K562 (cell line): Measurements from ENCODE around the gene PODNL1. TPM values are rescaled to one million over a fixed set of nuclear protein-coding genes. Genes with fewer than 3 reads are reported as not detected.

Experiments
- BHLHE40 ChIP-seq: IDR thresholded peaks from 2 replicates; pipeline ENCODE4 v1.6.1; 2011; ENCODE audit warnings: low read length, improper control_type of control experiment
- C11orf30 ChIP-seq: fragments of 450-650 bp; IDR thresholded peaks from 2 replicates; pipeline ENCODE4 v1.6.1; 2016; ENCODE audit warnings: low read depth, mild to moderate bottlenecking
- CBFA2T3 ChIP-seq: fragments of 450-650 bp; IDR thresholded peaks from 2 replicates; pipeline ENCODE4 v1.6.1; 2017
- CBX8 ChIP-seq: fragments of 200-600 bp; sonication (generic); IDR thresholded peaks from 2 replicates; pipeline ENCODE4 v1.6.1; 2012; ENCODE audit warnings: borderline replicate concordance, mixed run types, low read depth, mild to moderate bottlenecking, moderate library complexity, mixed read lengths, low read length, control low read depth, inconsistent platforms; ENCODE audit not compliant: poor library complexity, severe bottlenecking; ENCODE audit errors: extremely low read depth
- CHD4 ChIP-seq: fragments of 200-600 bp; sonication (generic); IDR thresholded peaks from 3 replicates; pipeline ENCODE4 v1.6.1; 2012; ENCODE audit warnings: low read depth, mild to moderate bottlenecking, mixed read lengths, low read length, inconsistent platforms; ENCODE audit not compliant: insufficient read depth, insufficient replicate concordance, poor library complexity, severe bottlenecking
- ELF1 ChIP-seq: fragments of 200-800 bp; sonication (Bioruptor generic); IDR thresholded peaks from 2 replicates; pipeline ENCODE4 v1.6.1; 2016; ENCODE audit warnings: missing genetic modification characterization, missing compliant biosample characterization
- ETS1 ChIP-seq: conservative IDR thresholded peaks from 2 replicates; pipeline ENCODE4 v1.6.1; 2011; ENCODE audit warnings: low read depth, mild to moderate bottlenecking, low read length; ENCODE audit not compliant: control insufficient read depth
- FOXM1 ChIP-seq, 2 experiments: fragments of 450-650 bp in 1 of 2; sonication (generic) in 1 of 2; formaldehyde crosslinking in 1 of 2; IDR thresholded peaks; 2 replicates each; pipeline versions ENCODE4 v1.6.1 to v1.9.0; 2017 to 2022; ENCODE audit warnings: low read depth in 2 of 2, mild to moderate bottlenecking in 2 of 2, missing genetic modification reagents in 1 of 2, moderate library complexity in 1 of 2
- HMG20B ChIP-seq: fragments of 250-450 bp; sonication (Bioruptor Pico); IDR thresholded peaks from 2 replicates; pipeline ENCODE4 v1.5.0; 2021; ENCODE audit warnings: mild to moderate bottlenecking
- JUND ChIP-seq, 2 experiments: IDR thresholded peaks; 2 replicates in 1 of 2; 3 replicates in 1 of 2; pipeline ENCODE4 v1.6.1; 2011; ENCODE audit warnings: borderline replicate concordance in 2 of 2, low read depth in 2 of 2, low read length in 2 of 2, improper control_type of control experiment in 1 of 2, missing biosample characterization in 1 of 2, missing genetic modification characterization in 1 of 2, missing genetic modification reagents in 1 of 2
- NCOR1 ChIP-seq: fragments of 450-650 bp; IDR thresholded peaks from 2 replicates; pipeline ENCODE4 v1.6.1; 2016; ENCODE audit warnings: mild to moderate bottlenecking, moderate library complexity
- PCBP1 ChIP-seq: fragments of 200-400 bp; formaldehyde crosslinking; IDR thresholded peaks from 2 replicates; pipeline ENCODE4 v1.6.1; 2018; ENCODE audit warnings: mild to moderate bottlenecking, low read depth, low read length; ENCODE audit not compliant: poor library complexity, severe bottlenecking
- POLR3G ChIP-seq: IDR thresholded peaks from 2 replicates; pipeline ENCODE4 v1.6.1; 2011; ENCODE audit not compliant: insufficient read length, insufficient replicate concordance; ENCODE audit errors: extremely low read depth
- SIX5 ChIP-seq, 2 experiments: IDR thresholded peaks; 2 replicates each; pipeline ENCODE4 v1.6.1; 2011; ENCODE audit warnings: low read length in 2 of 2, borderline replicate concordance in 1 of 2, low read depth in 1 of 2, mild to moderate bottlenecking in 1 of 2, moderate library complexity in 1 of 2; ENCODE audit not compliant: insufficient read depth in 1 of 2
- SPI1 ChIP-seq: IDR thresholded peaks from 2 replicates; pipeline ENCODE4 v1.6.1; 2011; ENCODE audit warnings: low read depth, low read length, control low read depth, borderline replicate concordance
- TFAP4 ChIP-seq: sonication (generic); formaldehyde crosslinking; IDR thresholded peaks from 2 replicates; pipeline ENCODE4 v1.8.0; 2022; ENCODE audit warnings: missing genetic modification reagents, mild to moderate bottlenecking, moderate library complexity, borderline replicate concordance
- ZNF444 ChIP-seq: fragments of 250-450 bp; sonication (Bioruptor Pico); IDR thresholded peaks from 2 replicates; pipeline ENCODE4 v1.4.0; 2020; ENCODE audit warnings: mild to moderate bottlenecking, moderate library complexity
- polyA plus RNA-seq, 8 experiments: library from polyadenylated mRNA; depleted of rRNA in 4 of 8; stranded (reverse) in 5 of 8; unstranded in 3 of 8; fragments of >200 nt; fragmentation: Nextera tagmentation in 2 of 8; fragmentation: Illumina TruSeq in 1 of 8; extraction: Ambion mirVana in 2 of 8; extraction: Trizol in 1 of 8; gene quantifications; 2 replicates each; pipeline versions ENCODE4 v1.2.1 to v1.2.3, GENCODE V29; 2011 to 2014; ENCODE audit warnings: inconsistent platforms in 1 of 8, missing spikeins in 1 of 8
- total RNA-seq, 7 experiments: library from RNA; depleted of rRNA in 6 of 7; stranded (reverse); fragments of >200 nt in 6 of 7; fragmentation: Illumina TruSeq in 2 of 7; extraction: Trizol in 2 of 7; gene quantifications; 2 replicates each; pipeline versions ENCODE4 v1.2.1 to v1.2.3, GENCODE V29; 2011 to 2021; ENCODE audit warnings: low replicate concordance in 1 of 7
- TF ChIP-seq, protein P1 (sequence below): IDR thresholded peaks from 2 replicates; pipeline ENCODE4 v1.6.1; 2012; ENCODE audit warnings: low read depth, low read length, improper control_type of control experiment, borderline replicate concordance
- TF ChIP-seq, protein P2 (sequence below): fragments of 450-650 bp; IDR thresholded peaks from 2 replicates; pipeline ENCODE4 v1.6.1; 2016; ENCODE audit warnings: low read depth, mild to moderate bottlenecking, moderate library complexity

Gene PODNL1
- total and polyA plus RNA-seq, 9 of the 15 experiments (the other 6 are each of a cell fraction or from before 2014, with no cell fraction given), result 0.18 to 0.47 (median 0.23) TPM; not detected in 3

- TF ChIP-seq CBX8 (no peak), TFAP4 (CRISPR knock-in tag) (peak; percentile 73; the same call in 1 of the 2 replicates), ETS1 (no peak; the same call in 1 of the 2 replicates), SPI1 (0 out of 2 replicates have a peak, but pooled peaks have one; percentile 17), PCBP1 (peak; percentile 97), ELF1 (peak; percentile 76), C11orf30 (peak; percentile 86), CHD4 (no peak), HMG20B (CRISPR knock-in tag) (no peak), CBFA2T3 (no peak), POLR3G (no peak), BHLHE40 (0 out of 2 replicates have a peak, but pooled peaks have one; percentile 43), ZNF444 (CRISPR knock-in tag) (no peak), FOXM1 (IDR thresholded peaks at IDR 0.05; ENCODE audit: low read depth) (peak; percentile 57; the same call in 1 of the 2 replicates), FOXM1 (CRISPR knock-in tag; IDR thresholded peaks at IDR 0.05; ENCODE audit: low read depth) (no peak), NCOR1 (no peak), JUND (IDR thresholded peaks at IDR 0.05; ENCODE audit: borderline replicate concordance, low read depth, low read length) (0 out of 2 replicates have a peak, but pooled peaks have one; percentile 14), JUND (tag; IDR thresholded peaks at IDR 0.05; ENCODE audit: borderline replicate concordance, low read depth, low read length) (no peak), SIX5 (IDR thresholded peaks at IDR 0.05; ENCODE audit: borderline replicate concordance in 1 of 2, insufficient read depth in 1 of 2, low read depth in 1 of 2, low read length in 2 of 2) (no peak)
- TF ChIP-seq, protein P1, sequence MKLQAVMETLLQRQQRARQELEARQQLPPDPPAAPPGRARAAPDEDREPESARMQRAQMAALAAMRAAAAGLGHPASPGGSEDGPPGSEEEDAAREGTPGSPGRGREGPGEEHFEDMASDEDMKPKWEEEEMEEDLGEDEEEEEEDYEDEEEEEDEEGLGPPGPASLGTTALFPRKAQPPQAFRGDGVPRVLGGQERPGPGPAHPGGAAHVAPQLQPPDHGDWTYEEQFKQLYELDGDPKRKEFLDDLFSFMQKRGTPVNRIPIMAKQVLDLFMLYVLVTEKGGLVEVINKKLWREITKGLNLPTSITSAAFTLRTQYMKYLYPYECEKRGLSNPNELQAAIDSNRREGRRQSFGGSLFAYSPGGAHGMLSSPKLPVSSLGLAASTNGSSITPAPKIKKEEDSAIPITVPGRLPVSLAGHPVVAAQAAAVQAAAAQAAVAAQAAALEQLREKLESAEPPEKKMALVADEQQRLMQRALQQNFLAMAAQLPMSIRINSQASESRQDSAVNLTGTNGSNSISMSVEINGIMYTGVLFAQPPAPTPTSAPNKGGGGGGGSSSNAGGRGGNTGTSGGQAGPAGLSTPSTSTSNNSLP, result peak; percentile 78; the same call in 1 of the 2 replicates
- TF ChIP-seq, protein P2, sequence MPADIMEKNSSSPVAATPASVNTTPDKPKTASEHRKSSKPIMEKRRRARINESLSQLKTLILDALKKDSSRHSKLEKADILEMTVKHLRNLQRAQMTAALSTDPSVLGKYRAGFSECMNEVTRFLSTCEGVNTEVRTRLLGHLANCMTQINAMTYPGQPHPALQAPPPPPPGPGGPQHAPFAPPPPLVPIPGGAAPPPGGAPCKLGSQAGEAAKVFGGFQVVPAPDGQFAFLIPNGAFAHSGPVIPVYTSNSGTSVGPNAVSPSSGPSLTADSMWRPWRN, result peak; percentile 74; the same call in 1 of the 2 replicates
Observed at GRCh38 chr19:13952154-13952930, 14.1 kb upstream of the PODNL1 start, which contains the start of gene DCAF15 (continued).
